Activated naive CD4-positive, alpha-beta T cell treated with anti-CD3 and anti-CD28 coated beads, Interleukin-2, amount 50 U/mL, for 24 hours (primary cell): ENCODE measurements around the gene TEAD1.

Experiments used
- H3K27ac Mint-ChIP-seq: one replicate; pipeline ENCODE4 v1.8.0; 2021; ENCODE audit warnings: mild to moderate bottlenecking, mixed read lengths
- H3K27me3 Mint-ChIP-seq: one replicate; pipeline ENCODE4 v1.8.0; 2021; ENCODE audit warnings: mixed read lengths
- H3K36me3 Mint-ChIP-seq: one replicate; pipeline ENCODE4 v1.8.0; 2021; ENCODE audit warnings: mixed read lengths
- H3K4me1 Mint-ChIP-seq: one replicate; pipeline ENCODE4 v1.8.0; 2021; ENCODE audit warnings: mixed read lengths
- H3K4me3 Mint-ChIP-seq: one replicate; pipeline ENCODE4 v1.8.0; 2021; ENCODE audit warnings: mild to moderate bottlenecking, mixed read lengths
- H3K9me3 Mint-ChIP-seq: one replicate; pipeline ENCODE4 v1.8.0; 2021; ENCODE audit warnings: mixed read lengths

Gene TEAD1

GRCh38 chr11:12673924-12674570 lies at the start of gene TEAD1:
TSS of gene TEAD1 (plus strand) at chr11:12674421.
- Mint-ChIP-seq H3K36me3 (peaks cover 6% of the 10 kb centered on the region), H3K4me3 (peak within 1 kb of the TSS; percentile 89), H3K9me3 (peaks cover 14% of the 10 kb centered on the region), H3K4me1 (peaks cover 15% of the 10 kb centered on the region), H3K27ac (no peak within 1 kb of the TSS), H3K27me3 (peaks cover 59% of the 10 kb centered on the region)

GRCh38 chr11:12624595-12624994 lies 49.6 kb upstream of the TEAD1 start:
- Mint-ChIP-seq H3K9me3 (peaks cover 19% of the 10 kb centered on the region), H3K27ac (no peak overlapping the region), H3K27me3 (peaks cover 4% of the 10 kb centered on the region), H3K4me3 (no peak overlapping the region), H3K4me1 (no peaks in the 10 kb centered on the region), H3K36me3 (peaks cover 3% of the 10 kb centered on the region)

- Mint-ChIP-seq H3K4me3 (no peak overlapping the region), H3K9me3 (peaks cover 18% of the 10 kb centered on the region), H3K4me1 (no peaks in the 10 kb centered on the region), H3K27ac (no peak overlapping the region), H3K36me3 (peaks cover 3% of the 10 kb centered on the region), H3K27me3 (peaks cover 4% of the 10 kb centered on the region)
Observed at GRCh38 chr11:12625438-12626071, 48.7 kb upstream of the TEAD1 start.

GRCh38 chr11:12626616-12627015 lies 47.6 kb upstream of the TEAD1 start:
- Mint-ChIP-seq H3K27me3 (no peaks in the 10 kb centered on the region), H3K36me3 (no peaks in the 10 kb centered on the region), H3K4me1 (no peaks in the 10 kb centered on the region), H3K9me3 (peaks cover 14% of the 10 kb centered on the region), H3K4me3 (no peak overlapping the region), H3K27ac (no peak overlapping the region)

- Mint-ChIP-seq H3K9me3 (peaks cover 14% of the 10 kb centered on the region), H3K27ac (peak overlapping the region; percentile 48), H3K4me1 (no peaks in the 10 kb centered on the region), H3K36me3 (no peaks in the 10 kb centered on the region), H3K27me3 (no peaks in the 10 kb centered on the region), H3K4me3 (no peak overlapping the region)
Observed at GRCh38 chr11:12628314-12628713, 45.9 kb upstream of the TEAD1 start.

GRCh38 chr11:12629601-12630313 lies 44.5 kb upstream of the TEAD1 start:
- Mint-ChIP-seq H3K9me3 (peaks cover 6% of the 10 kb centered on the region), H3K36me3 (no peaks in the 10 kb centered on the region), H3K27ac (no peak overlapping the region), H3K27me3 (no peaks in the 10 kb centered on the region), H3K4me1 (no peaks in the 10 kb centered on the region), H3K4me3 (no peak overlapping the region)

- Mint-ChIP-seq H3K36me3 (no peaks in the 10 kb centered on the region), H3K4me1 (no peaks in the 10 kb centered on the region), H3K27ac (no peak overlapping the region), H3K27me3 (no peaks in the 10 kb centered on the region), H3K4me3 (no peak overlapping the region), H3K9me3 (no peaks in the 10 kb centered on the region)
Observed at GRCh38 chr11:12631651-12632050, 42.6 kb upstream of the TEAD1 start.

GRCh38 chr11:12634329-12634728 lies 39.9 kb upstream of the TEAD1 start:
- H3K4me3 Mint-ChIP-seq, result no peak overlapping the region
- H3K36me3 Mint-ChIP-seq, result no peaks in the 10 kb centered on the region
- peaks cover 5% of the 10 kb centered on the region for H3K27me3 Mint-ChIP-seq
- no peaks in the 10 kb centered on the region for H3K9me3 Mint-ChIP-seq
- no peak overlapping the region for H3K27ac Mint-ChIP-seq
- H3K4me1 Mint-ChIP-seq, result no peaks in the 10 kb centered on the region

- Mint-ChIP-seq H3K27me3 (peaks cover 10% of the 10 kb centered on the region), H3K27ac (no peak overlapping the region), H3K4me1 (peaks cover 6% of the 10 kb centered on the region), H3K36me3 (no peaks in the 10 kb centered on the region), H3K9me3 (no peaks in the 10 kb centered on the region), H3K4me3 (no peak overlapping the region)
Observed at GRCh38 chr11:12636871-12637410, 37.3 kb upstream of the TEAD1 start.

GRCh38 chr11:12639388-12639787 lies 34.8 kb upstream of the TEAD1 start:
- Mint-ChIP-seq H3K4me1 (peaks cover 7% of the 10 kb centered on the region), H3K27me3 (peaks cover 10% of the 10 kb centered on the region), H3K9me3 (no peaks in the 10 kb centered on the region), H3K4me3 (no peak overlapping the region), H3K36me3 (no peaks in the 10 kb centered on the region), H3K27ac (no peak overlapping the region)

- Mint-ChIP-seq H3K27ac (no peak overlapping the region), H3K4me1 (peaks cover 7% of the 10 kb centered on the region), H3K4me3 (no peak overlapping the region), H3K9me3 (no peaks in the 10 kb centered on the region), H3K36me3 (no peaks in the 10 kb centered on the region), H3K27me3 (peaks cover 13% of the 10 kb centered on the region)
Observed at GRCh38 chr11:12640355-12640754, 33.9 kb upstream of the TEAD1 start.

- Mint-ChIP-seq H3K27me3 (peaks cover 13% of the 10 kb centered on the region), H3K4me1 (peaks cover 7% of the 10 kb centered on the region), H3K9me3 (no peaks in the 10 kb centered on the region), H3K27ac (peak overlapping the region; percentile 63), H3K36me3 (no peaks in the 10 kb centered on the region), H3K4me3 (no peak overlapping the region)
Observed at GRCh38 chr11:12640926-12641849, 33.0 kb upstream of the TEAD1 start.

GRCh38 chr11:12642040-12642439 lies 32.2 kb upstream of the TEAD1 start:
- no peak overlapping the region for H3K27ac Mint-ChIP-seq
- peaks cover 13% of the 10 kb centered on the region for H3K27me3 Mint-ChIP-seq
- H3K4me1 Mint-ChIP-seq, result peaks cover 7% of the 10 kb centered on the region

GRCh38 chr11:12642806-12643428 lies 31.3 kb upstream of the TEAD1 start:
- Mint-ChIP-seq H3K4me1 (peaks cover 7% of the 10 kb centered on the region), H3K27ac (no peak overlapping the region), H3K36me3 (no peaks in the 10 kb centered on the region), H3K4me3 (no peak overlapping the region), H3K27me3 (peaks cover 10% of the 10 kb centered on the region), H3K9me3 (no peaks in the 10 kb centered on the region)

More at GRCh38 chr11:12642040-12642439, 32.2 kb upstream of the TEAD1 start:
- Mint-ChIP-seq H3K4me3 (no peak overlapping the region), H3K36me3 (no peaks in the 10 kb centered on the region), H3K9me3 (no peaks in the 10 kb centered on the region)

- no peaks in the 10 kb centered on the region for H3K36me3 Mint-ChIP-seq
- no peak overlapping the region for H3K27ac Mint-ChIP-seq
- peaks cover 4% of the 10 kb centered on the region for H3K4me1 Mint-ChIP-seq
- H3K9me3 Mint-ChIP-seq, result no peaks in the 10 kb centered on the region
- peaks cover 9% of the 10 kb centered on the region for H3K27me3 Mint-ChIP-seq
- no peak overlapping the region for H3K4me3 Mint-ChIP-seq
Observed at GRCh38 chr11:12646478-12646877, 27.7 kb upstream of the TEAD1 start.
